H9 (cell line): ENCODE data around the gene FAM3D. TPM values are rescaled to one million over a fixed set of nuclear protein-coding genes. Genes with fewer than 3 reads are reported as not detected.

Experiments
- DNase-seq: peaks from one replicate; pipeline ENCODE4 v3.0.0-alpha.2; 2017
- H2AFZ ChIP-seq: one replicate; pipeline ENCODE4 v1.6.1; 2013; ENCODE audit warnings: mild to moderate bottlenecking, low read length, control low read depth, moderate library complexity
- H2AK5ac ChIP-seq: 2 replicates; pipeline ENCODE4 v1.6.1; 2013; ENCODE audit warnings: low read length, control low read depth, mixed read lengths; ENCODE audit not compliant: insufficient read length
- H2BK120ac ChIP-seq: one replicate; pipeline ENCODE4 v1.6.1; 2013; ENCODE audit warnings: low read depth, mild to moderate bottlenecking, low read length, control low read depth, inconsistent platforms; ENCODE audit not compliant: poor library complexity, severe bottlenecking
- H2BK12ac ChIP-seq: 2 replicates; pipeline ENCODE4 v1.6.1; 2013; ENCODE audit warnings: low read length, control low read depth, mixed read lengths, low read depth; ENCODE audit not compliant: insufficient read length
- H2BK15ac ChIP-seq: 2 replicates; pipeline ENCODE4 v1.6.1; 2013; ENCODE audit warnings: low read depth, low read length, control low read depth
- H2BK20ac ChIP-seq: one replicate; pipeline ENCODE4 v1.6.1; 2013; ENCODE audit warnings: low read depth, mild to moderate bottlenecking, low read length, control low read depth, inconsistent platforms; ENCODE audit not compliant: poor library complexity, severe bottlenecking
- H2BK5ac ChIP-seq: 2 replicates; pipeline ENCODE4 v1.6.1; 2013; ENCODE audit warnings: low read length, control low read depth, mixed read lengths; ENCODE audit not compliant: insufficient read length
- H3K14ac ChIP-seq: 2 replicates; pipeline ENCODE4 v1.6.1; 2013; ENCODE audit warnings: low read length, control low read depth; ENCODE audit not compliant: insufficient read depth
- H3K18ac ChIP-seq: 2 replicates; pipeline ENCODE4 v1.6.1; 2013; ENCODE audit warnings: low read depth, mild to moderate bottlenecking, mixed read lengths, low read length, control low read depth; ENCODE audit not compliant: insufficient read length
- H3K23ac ChIP-seq: 2 replicates; pipeline ENCODE4 v1.6.1; 2013; ENCODE audit warnings: low read length, control low read depth, mixed read lengths, low read depth; ENCODE audit not compliant: insufficient read length
- H3K23me2 ChIP-seq: 2 replicates; pipeline ENCODE4 v1.6.1; 2013; ENCODE audit warnings: low read depth, mild to moderate bottlenecking, mixed read lengths, low read length, control low read depth; ENCODE audit not compliant: insufficient read length, poor library complexity, severe bottlenecking
- H3K27ac ChIP-seq: 2 replicates; pipeline ENCODE4 v1.5.1; 2013; ENCODE audit warnings: low read length, control low read depth, mixed read lengths, low read depth; ENCODE audit not compliant: insufficient read length
- H3K27me3 ChIP-seq: 2 replicates; pipeline ENCODE4 v1.6.1; 2013; ENCODE audit warnings: low read length, control low read depth, inconsistent platforms; ENCODE audit not compliant: insufficient read depth
- H3K4ac ChIP-seq: 2 replicates; pipeline ENCODE4 v1.6.1; 2013; ENCODE audit warnings: low read depth, mild to moderate bottlenecking, control low read depth, inconsistent platforms, low read length, moderate library complexity
- H3K4me1 ChIP-seq: 2 replicates; pipeline ENCODE4 v1.6.1; 2013; ENCODE audit warnings: low read length, control low read depth, inconsistent platforms; ENCODE audit not compliant: insufficient read depth
- H3K4me2 ChIP-seq: 2 replicates; pipeline ENCODE4 v1.6.1; 2013; ENCODE audit warnings: low read length, control low read depth, mixed read lengths; ENCODE audit not compliant: insufficient read length, insufficient read depth
- H3K56ac ChIP-seq: 2 replicates; pipeline ENCODE4 v1.6.1; 2013; ENCODE audit warnings: low read depth, mild to moderate bottlenecking, mixed read lengths, low read length, control low read depth; ENCODE audit not compliant: insufficient read length
- H3K79me1 ChIP-seq: 2 replicates; pipeline ENCODE4 v1.6.1; 2013; ENCODE audit warnings: low read depth, mild to moderate bottlenecking, moderate library complexity, low read length, control low read depth, inconsistent platforms; ENCODE audit not compliant: insufficient read depth, poor library complexity, severe bottlenecking
- H3K79me2 ChIP-seq: 2 replicates; pipeline ENCODE4 v1.6.1; 2013; ENCODE audit warnings: low read length, control low read depth, inconsistent platforms; ENCODE audit not compliant: insufficient read depth
- H3K9ac ChIP-seq: 2 replicates; pipeline ENCODE4 v1.6.1; 2013; ENCODE audit warnings: low read length, control low read depth, mixed read lengths; ENCODE audit not compliant: insufficient read length; ENCODE audit errors: extremely low read depth
- H3K9me3 ChIP-seq: one replicate; pipeline ENCODE4 v1.6.1; 2013; ENCODE audit warnings: low read depth, low read length, inconsistent platforms; ENCODE audit not compliant: control insufficient read depth
- H3T11ph ChIP-seq: one replicate; pipeline ENCODE4 v1.6.1; 2013; ENCODE audit warnings: mild to moderate bottlenecking, low read length, control low read depth, inconsistent platforms
- H4K20me1 ChIP-seq: one replicate; pipeline ENCODE4 v1.6.1; 2013; ENCODE audit not compliant: control insufficient read depth, insufficient read length, insufficient read depth
- H4K5ac ChIP-seq: 2 replicates; pipeline ENCODE4 v1.6.1; 2013; ENCODE audit warnings: low read depth, mild to moderate bottlenecking, mixed read lengths, low read length, control low read depth; ENCODE audit not compliant: insufficient read length
- H4K8ac ChIP-seq: replicated peaks from 2 replicates; pipeline ENCODE4 v1.6.1; 2013; ENCODE audit warnings: low read length, control low read depth, mixed read lengths, low read depth; ENCODE audit not compliant: insufficient read length
- H4K91ac ChIP-seq: 2 replicates; pipeline ENCODE4 v1.6.1; 2013; ENCODE audit warnings: low read depth, mild to moderate bottlenecking, moderate library complexity, mixed read lengths, low read length, control low read depth; ENCODE audit not compliant: insufficient read length
- H3K27ac Mint-ChIP-seq, 3 experiments: 2 replicates in 2 of 3; 3 replicates in 1 of 3; pipeline ENCODE4 v1.8.0; 2020 to 2021; ENCODE audit warnings: mixed read lengths in 3 of 3, mild to moderate bottlenecking in 1 of 3, moderate library complexity in 1 of 3
- H3K27me3 Mint-ChIP-seq: 2 replicates; pipeline ENCODE4 v1.8.0; 2021; ENCODE audit warnings: low read depth, mild to moderate bottlenecking, moderate library complexity, mixed read lengths
- H3K36me3 Mint-ChIP-seq, 3 experiments: 2 replicates in 2 of 3; 3 replicates in 1 of 3; pipeline ENCODE4 v1.8.0; 2020 to 2021; ENCODE audit warnings: low read depth in 3 of 3, mixed read lengths in 3 of 3; ENCODE audit not compliant: insufficient read depth in 1 of 3
- H3K4me1 Mint-ChIP-seq, 2 experiments: 2 replicates each; pipeline ENCODE4 v1.8.0; 2020; ENCODE audit warnings: mixed read lengths in 2 of 2
- H3K4me3 Mint-ChIP-seq, 2 experiments: 2 replicates in 1 of 2; 3 replicates in 1 of 2; pipeline ENCODE4 v1.8.0; 2020 to 2021; ENCODE audit warnings: mild to moderate bottlenecking in 2 of 2, mixed read lengths in 2 of 2, moderate library complexity in 1 of 2
- H3K9me3 Mint-ChIP-seq, 2 experiments: 2 replicates in 1 of 2; 3 replicates in 1 of 2; pipeline ENCODE4 v1.8.0; 2020; ENCODE audit warnings: mild to moderate bottlenecking in 2 of 2, mixed read lengths in 2 of 2, moderate library complexity in 1 of 2
- CTCF ChIP-seq: fragments of 200-600 bp; sonication (generic); conservative IDR thresholded peaks from 3 replicates; pipeline ENCODE4 v1.8.0; 2021; ENCODE audit warnings: antibody characterized with exemption, mild to moderate bottlenecking
- WGBS: extraction: QIAGEN DNeasy Blood & Tissue Kit; methylation state at CpG from one replicate; pipeline ENCODE4 v1.1.7; 2013; ENCODE audit warnings: missing lambda C conversion rate, low lambda C conversion rate, mixed read lengths; ENCODE audit not compliant: insufficient read length; ENCODE audit errors: extremely low coverage; 5-methylcytosine and 5-hydroxymethylcytosine counted together
- total RNA-seq: library from RNA; stranded (reverse); gene quantifications from 2 replicates; pipeline ENCODE4 v1.2.1, GENCODE V29; 2021

Gene FAM3D
- total RNA-seq, 1 experiment from 2014 or later: not detected

GRCh38 chr3:58627570-58627885, 39.0 kb downstream of the FAM3D start:
- H3K4me1 Mint-ChIP-seq: peaks cover 0 to 5% of the 10 kb centered on the region in 2 experiments; a peak in 2 of 4 replicates
- no peak for DNase-seq

More at GRCh38 chr3:58627570-58627885, 39.0 kb downstream of the FAM3D start:
- Histone ChIP-seq H4K8ac (no peak overlapping the region), H2AFZ (no peak overlapping the region), H2BK20ac (no peak overlapping the region), H3K4me2 (no peak overlapping the region), H4K91ac (no peak overlapping the region), H2BK15ac (no peak overlapping the region), H3K79me1 (no peaks in the 10 kb centered on the region), H3K79me2 (no peaks in the 10 kb centered on the region), H4K20me1 (no peaks in the 10 kb centered on the region), H2BK12ac (no peak overlapping the region), H3K4ac (no peak overlapping the region), H3K23me2 (no peaks in the 10 kb centered on the region), H3K9ac (no peak overlapping the region), H3K27me3 (no peaks in the 10 kb centered on the region; the same call in 1 of the 2 replicates), H3K56ac (no peak overlapping the region), H3K9me3 (no peaks in the 10 kb centered on the region), H3K27ac (no peak overlapping the region), H3T11ph (no peak overlapping the region), H2BK120ac (no peak overlapping the region), H2BK5ac (no peak overlapping the region), H3K4me1 (no peaks in the 10 kb centered on the region), H4K5ac (no peak overlapping the region), H2AK5ac (no peak overlapping the region), H3K14ac (no peak overlapping the region), H3K23ac (no peak overlapping the region), H3K18ac (no peak overlapping the region)
- peaks cover 27% of the 10 kb centered on the region for H3K27me3 Mint-ChIP-seq
- H3K27ac Mint-ChIP-seq: no peak overlapping the region
- WGBS: no CpG with 5 or more reads among the region's 3 CpGs
- H3K36me3 Mint-ChIP-seq: no peaks in the 10 kb centered on the region
- no peaks in the 10 kb centered on the region for H3K9me3 Mint-ChIP-seq
- no peak for TF ChIP-seq CTCF
- no peak overlapping the region for H3K4me3 Mint-ChIP-seq
